WERI-Rb-1 (cell line): ENCODE data around the gene OR2T5.
"Not testable (repeated sequence)": the region's sequence is repeated elsewhere in the genome, so short reads cannot be mapped to it uniquely, and the experiment has no call there.

Experiments used
- DNase-seq: peaks from one replicate; pipeline ENCODE4 v3.0.0-alpha.2; 2020
- H3K27ac ChIP-seq: fragments of 250-450 bp; sonication (Bioruptor Pico); 2 replicates; pipeline ENCODE4 v1.5.1; 2020; ENCODE audit warnings: mild to moderate bottlenecking, moderate library complexity
- H3K27me3 ChIP-seq: fragments of 250-450 bp; sonication (Bioruptor Pico); 2 replicates; pipeline ENCODE4 v1.5.1; 2021; ENCODE audit warnings: mild to moderate bottlenecking, low read depth, moderate library complexity; ENCODE audit not compliant: insufficient read depth, severe bottlenecking
- H3K36me3 ChIP-seq: fragments of 250-450 bp; sonication (Bioruptor Pico); 2 replicates; pipeline ENCODE4 v1.5.1; 2020; ENCODE audit warnings: mild to moderate bottlenecking, moderate library complexity
- H3K4me3 ChIP-seq: 2 replicates; pipeline ENCODE4 v1.5.1; 2011; ENCODE audit warnings: low read depth, mild to moderate bottlenecking, control low read depth, low read length
- H3K9me3 ChIP-seq: fragments of 250-450 bp; sonication (Bioruptor Pico); 2 replicates; pipeline ENCODE4 v1.5.1; 2021; ENCODE audit warnings: mild to moderate bottlenecking, moderate library complexity; ENCODE audit not compliant: severe bottlenecking
- TF ChIP-seq, protein P1 (sequence below): IDR thresholded peaks from 2 replicates; pipeline ENCODE4 v1.5.1; 2011; ENCODE audit warnings: low read depth, mild to moderate bottlenecking, control low read depth, inconsistent platforms, low read length

Gene OR2T5

DNA sequence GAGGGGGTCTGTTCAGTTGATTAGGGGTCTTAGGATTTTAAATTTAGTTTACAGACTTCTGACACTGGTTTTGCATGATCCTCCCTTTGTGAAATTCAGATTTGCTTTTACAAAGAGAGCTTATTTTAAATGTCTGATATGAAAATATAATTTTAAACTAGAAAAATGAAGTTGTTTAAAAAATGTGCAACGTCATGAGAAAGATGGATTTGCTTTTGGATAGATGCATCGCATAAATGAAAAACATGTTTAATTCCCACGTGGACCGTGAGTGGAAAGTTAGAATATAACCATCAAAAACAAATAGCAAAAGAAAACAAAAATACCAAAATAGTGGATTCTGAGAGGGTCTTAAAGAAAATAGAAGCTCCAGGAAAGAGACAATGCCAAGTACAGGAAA is 17.2 kb upstream of the OR2T5 start:
- TF ChIP-seq, protein P1, sequence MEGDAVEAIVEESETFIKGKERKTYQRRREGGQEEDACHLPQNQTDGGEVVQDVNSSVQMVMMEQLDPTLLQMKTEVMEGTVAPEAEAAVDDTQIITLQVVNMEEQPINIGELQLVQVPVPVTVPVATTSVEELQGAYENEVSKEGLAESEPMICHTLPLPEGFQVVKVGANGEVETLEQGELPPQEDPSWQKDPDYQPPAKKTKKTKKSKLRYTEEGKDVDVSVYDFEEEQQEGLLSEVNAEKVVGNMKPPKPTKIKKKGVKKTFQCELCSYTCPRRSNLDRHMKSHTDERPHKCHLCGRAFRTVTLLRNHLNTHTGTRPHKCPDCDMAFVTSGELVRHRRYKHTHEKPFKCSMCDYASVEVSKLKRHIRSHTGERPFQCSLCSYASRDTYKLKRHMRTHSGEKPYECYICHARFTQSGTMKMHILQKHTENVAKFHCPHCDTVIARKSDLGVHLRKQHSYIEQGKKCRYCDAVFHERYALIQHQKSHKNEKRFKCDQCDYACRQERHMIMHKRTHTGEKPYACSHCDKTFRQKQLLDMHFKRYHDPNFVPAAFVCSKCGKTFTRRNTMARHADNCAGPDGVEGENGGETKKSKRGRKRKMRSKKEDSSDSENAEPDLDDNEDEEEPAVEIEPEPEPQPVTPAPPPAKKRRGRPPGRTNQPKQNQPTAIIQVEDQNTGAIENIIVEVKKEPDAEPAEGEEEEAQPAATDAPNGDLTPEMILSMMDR: no peak
- Histone ChIP-seq H3K27ac (no peak overlapping the region), H3K9me3 (no peaks in the 10 kb centered on the region), H3K36me3 (no peaks in the 10 kb centered on the region), H3K27me3 (peaks cover 39% of the 10 kb centered on the region), H3K4me3 (no peak overlapping the region)
- no peak for DNase-seq

DNA sequence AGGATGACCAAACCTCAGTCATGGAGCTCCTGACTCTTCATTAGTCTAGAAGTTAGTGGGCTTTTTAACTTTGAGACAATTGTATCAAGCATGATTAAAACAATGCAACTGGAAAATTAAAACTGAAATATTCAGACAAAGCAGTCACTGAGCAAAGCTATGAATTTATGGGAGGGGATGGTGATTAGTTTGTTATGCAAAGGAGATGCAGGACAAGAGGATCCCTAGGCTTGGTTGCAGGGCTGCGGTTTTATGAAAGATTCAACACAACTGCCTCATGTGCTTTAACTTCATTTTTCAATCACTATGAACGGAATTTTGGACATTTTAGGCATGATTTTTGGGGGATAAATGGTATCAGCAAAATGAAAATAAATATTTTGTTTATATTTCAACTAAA is 16.3 kb upstream of the OR2T5 start:
- H3K36me3 ChIP-seq, H3K9me3 ChIP-seq, H3K4me3 ChIP-seq, DNase-seq, H3K27ac ChIP-seq: not testable (repeated sequence)
- peaks cover 38% of the 10 kb centered on the region for H3K27me3 ChIP-seq

DNA sequence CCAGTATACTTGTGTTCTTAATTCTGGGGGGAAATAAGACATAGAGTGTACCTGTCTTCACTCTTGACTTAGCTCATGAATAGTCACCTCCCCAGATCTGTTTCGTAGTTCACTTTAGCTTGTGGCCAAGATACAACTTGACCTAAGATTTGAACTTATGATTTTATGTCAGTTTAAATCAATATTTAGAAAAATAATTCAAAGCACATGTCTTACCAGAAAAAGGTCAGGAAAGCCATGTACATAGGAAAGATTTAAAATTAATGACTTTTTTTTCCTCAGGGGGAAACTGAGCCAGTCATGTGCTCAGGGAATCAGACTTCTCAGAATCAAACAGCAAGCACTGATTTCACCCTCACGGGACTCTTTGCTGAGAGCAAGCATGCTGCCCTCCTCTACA is 15.3 kb upstream of the OR2T5 start, which contains the start of gene OR2T3:
OR2T3 (plus strand) TSS at position 301 of the 400 bp plus-strand sequence; CDS start at position 301, 0 bp downstream.
- not testable (repeated sequence) for H3K9me3 ChIP-seq, H3K36me3 ChIP-seq, DNase-seq, H3K27ac ChIP-seq, H3K4me3 ChIP-seq
- H3K27me3 ChIP-seq: peaks cover 36% of the 10 kb centered on the region

DNA sequence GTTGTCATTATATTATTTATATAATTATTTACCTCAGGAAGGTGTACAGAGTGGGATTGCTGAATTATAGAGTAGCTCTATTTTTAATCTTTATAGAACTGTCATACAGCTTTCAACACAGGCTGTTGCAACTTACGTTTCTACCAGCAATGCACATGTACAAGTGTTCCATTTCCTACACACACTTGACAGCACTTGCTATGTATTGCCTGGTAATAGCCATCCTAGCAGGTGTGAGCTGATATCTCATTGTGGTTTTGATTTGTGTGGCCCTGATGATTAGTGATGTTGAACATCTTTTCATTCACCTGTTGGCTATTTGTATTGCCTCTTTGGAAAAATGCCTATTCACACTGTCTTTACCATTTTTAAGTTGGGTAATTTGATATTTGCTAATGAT is 12.7 kb upstream of the OR2T5 start:
- H3K27me3 ChIP-seq: peaks cover 24% of the 10 kb centered on the region
- H3K4me3 ChIP-seq, DNase-seq, H3K36me3 ChIP-seq, H3K27ac ChIP-seq, H3K9me3 ChIP-seq: not testable (repeated sequence)

DNA sequence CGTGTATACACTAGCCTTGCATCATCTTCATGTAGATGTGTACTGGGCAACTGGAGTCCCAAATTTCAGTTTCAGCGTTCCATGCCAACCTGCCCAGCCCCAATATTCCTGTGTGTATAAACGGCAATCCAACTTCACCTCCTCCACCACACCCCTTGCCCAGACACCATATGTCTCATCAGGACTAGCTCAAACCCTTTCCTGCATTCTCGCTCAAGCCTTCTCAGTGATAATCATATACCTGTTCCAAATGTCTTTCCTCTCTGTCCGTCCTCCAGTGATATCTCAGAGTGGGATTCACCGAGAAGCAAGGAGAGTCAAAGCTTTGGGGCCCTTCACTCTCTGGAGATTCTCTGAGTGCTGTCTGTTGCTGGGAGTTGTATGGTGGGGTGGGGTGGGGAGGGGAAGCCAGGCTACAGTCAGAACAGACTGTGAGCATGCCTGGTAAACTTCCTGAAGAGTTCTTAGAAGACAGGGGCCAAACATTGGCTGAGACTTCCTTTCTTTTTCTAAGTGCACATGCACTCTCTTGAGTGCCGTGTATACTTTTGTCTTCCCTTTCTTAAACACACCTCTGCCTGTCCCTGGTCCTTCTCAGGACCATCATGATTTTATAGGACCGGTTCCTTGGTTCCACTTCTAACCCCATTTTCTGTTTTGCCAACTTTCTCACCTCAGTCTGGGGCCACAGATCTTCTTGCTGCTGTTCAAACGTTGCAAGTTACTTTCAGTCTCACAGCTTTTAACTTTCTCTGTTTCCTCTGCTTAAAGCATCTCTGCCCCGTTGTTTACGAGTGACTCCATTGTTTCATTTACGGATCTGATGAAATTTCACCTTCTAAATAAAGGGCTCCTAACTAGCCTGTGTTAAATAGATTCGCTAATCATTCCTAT is 6.5 kb upstream of the OR2T5 start:
- H3K27me3 ChIP-seq: peaks cover 12% of the 10 kb centered on the region
- DNase-seq, H3K36me3 ChIP-seq, H3K9me3 ChIP-seq, H3K4me3 ChIP-seq, H3K27ac ChIP-seq: not testable (repeated sequence)

- not testable (repeated sequence) for DNase-seq, H3K36me3 ChIP-seq, H3K9me3 ChIP-seq, H3K27ac ChIP-seq, H3K4me3 ChIP-seq, H3K27me3 ChIP-seq
Observed at GRCh38 chr1:248496661-248497060, 8.3 kb downstream of the OR2T5 start.

DNA sequence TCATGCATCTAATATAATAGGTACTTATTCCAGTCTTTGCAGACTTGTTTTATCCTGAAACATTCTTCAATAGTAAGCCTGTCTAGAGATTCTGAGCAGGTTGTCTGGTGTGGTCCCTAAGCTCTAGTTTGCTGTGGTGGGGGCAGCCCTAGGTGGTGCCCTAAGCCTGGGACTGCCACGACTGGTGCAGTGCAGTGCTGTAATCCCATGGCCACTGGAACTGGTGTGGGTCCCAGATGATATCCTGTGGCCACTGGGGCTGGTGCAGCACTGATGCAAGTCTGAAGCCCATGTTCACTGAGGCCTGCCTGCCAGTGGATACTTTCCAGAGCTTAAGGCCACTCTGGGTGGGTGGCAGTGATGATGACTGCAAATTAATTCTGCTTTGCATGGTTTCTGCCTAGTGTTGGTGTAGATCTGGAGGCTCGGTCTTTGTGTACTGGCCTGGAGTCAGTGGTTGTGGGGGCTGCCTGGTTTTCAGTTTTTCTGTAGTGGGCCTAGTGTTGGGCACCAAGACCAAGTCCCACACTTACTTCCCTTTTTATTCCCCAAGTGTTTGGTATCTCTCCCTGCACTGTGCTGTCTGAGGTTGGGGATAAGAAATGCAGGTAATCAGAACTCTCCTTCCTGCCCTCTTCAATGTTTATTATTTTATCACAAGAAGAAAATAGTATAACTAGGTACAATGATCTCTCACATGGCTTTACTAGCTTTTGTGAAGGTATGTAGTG is 12.1 kb downstream of the OR2T5 start:
- H3K9me3 ChIP-seq, H3K36me3 ChIP-seq, H3K4me3 ChIP-seq, H3K27me3 ChIP-seq, DNase-seq, H3K27ac ChIP-seq: not testable (repeated sequence)

- H3K9me3 ChIP-seq, H3K27ac ChIP-seq, H3K4me3 ChIP-seq, H3K27me3 ChIP-seq, H3K36me3 ChIP-seq, DNase-seq: not testable (repeated sequence)
Observed at GRCh38 chr1:248507773-248508172, 19.4 kb downstream of the OR2T5 start, which contains the start of gene OR2G6. Gene OR2G6 (plus strand): TSS chr1:248508073. CDS start chr1:248521647, 13,574 bp downstream.

- DNase-seq, H3K27ac ChIP-seq, H3K4me3 ChIP-seq, H3K27me3 ChIP-seq, H3K9me3 ChIP-seq, H3K36me3 ChIP-seq: not testable (repeated sequence)
Observed at GRCh38 chr1:248510217-248510616, 21.8 kb downstream of the OR2T5 start.
